Effector memory CD4-positive, alpha-beta T cell (primary cell): ENCODE results near the gene KRTAP2-4.
"Not testable (repeated sequence)": the region's sequence is repeated elsewhere in the genome, so short reads cannot be mapped to it uniquely, and the experiment has no call there.

Source experiments
- DNase-seq, 3 donors: peaks; one replicate each; pipeline ENCODE4 v3.0.0-alpha.2; 2020
- H3K27ac ChIP-seq: 2 replicates; pipeline ENCODE4 v1.7.0; 2013; ENCODE audit warnings: mild to moderate bottlenecking, low read length, moderate library complexity; ENCODE audit not compliant: insufficient read depth, poor library complexity, severe bottlenecking
- H3K27me3 ChIP-seq: replicated peaks from 2 replicates; pipeline ENCODE4 v1.7.0; 2013; ENCODE audit warnings: mild to moderate bottlenecking, low read length; ENCODE audit not compliant: insufficient read depth, control insufficient read depth, poor library complexity, severe bottlenecking
- H3K36me3 ChIP-seq: 2 replicates; pipeline ENCODE4 v1.7.0; 2013; ENCODE audit warnings: mild to moderate bottlenecking, low read length, moderate library complexity; ENCODE audit not compliant: control insufficient read depth, insufficient read depth
- H3K4me1 ChIP-seq: 2 replicates; pipeline ENCODE4 v1.7.0; 2013; ENCODE audit warnings: low read length, mild to moderate bottlenecking; ENCODE audit not compliant: control insufficient read depth, insufficient read depth, poor library complexity, severe bottlenecking
- H3K4me3 ChIP-seq: 2 replicates; pipeline ENCODE4 v1.7.0; 2013; ENCODE audit warnings: low read length, low read depth, mild to moderate bottlenecking; ENCODE audit not compliant: insufficient read depth, poor library complexity, severe bottlenecking
- H3K9me3 ChIP-seq: 2 replicates; pipeline ENCODE4 v1.7.0; 2013; ENCODE audit warnings: mild to moderate bottlenecking, low read length, moderate library complexity; ENCODE audit not compliant: control insufficient read depth

Gene KRTAP2-4

GRCh38 chr17:41058741-41059140, 6.9 kb downstream of the KRTAP2-4 start:
- Histone ChIP-seq H3K36me3 (no peaks in the 10 kb centered on the region), H3K4me1 (no peaks in the 10 kb centered on the region), H3K27me3 (peaks cover 2% of the 10 kb centered on the region), H3K27ac (no peak overlapping the region), H3K9me3 (no peaks in the 10 kb centered on the region), H3K4me3 (no peak overlapping the region)
- no peak for DNase-seq

- Histone ChIP-seq H3K4me3 (no peak overlapping the region), H3K27me3 (peaks cover 2% of the 10 kb centered on the region), H3K27ac (no peak overlapping the region), H3K4me1 (no peaks in the 10 kb centered on the region), H3K9me3 (no peaks in the 10 kb centered on the region), H3K36me3 (no peaks in the 10 kb centered on the region)
- DNase-seq = no peak
Observed at GRCh38 chr17:41057547-41057946, 8.1 kb downstream of the KRTAP2-4 start.

- not testable (repeated sequence) for H3K4me3 ChIP-seq
Observed at GRCh38 chr17:41055130-41055529, 10.5 kb downstream of the KRTAP2-4 start, which contains the start of gene KRTAP2-2. Gene KRTAP2-2, minus strand, starts transcription at chr17:41055230. Its CDS starts 19 bp downstream, at chr17:41055211.

GRCh38 chr17:41054556-41054955, 11.1 kb downstream of the KRTAP2-4 start:
- H3K4me1 ChIP-seq, H3K27me3 ChIP-seq, H3K9me3 ChIP-seq, H3K4me3 ChIP-seq, H3K27ac ChIP-seq, DNase-seq, H3K36me3 ChIP-seq: not testable (repeated sequence)

More at GRCh38 chr17:41055130-41055529, 10.5 kb downstream of the KRTAP2-4 start, which contains the start of gene KRTAP2-2:
- H3K36me3 ChIP-seq, DNase-seq, H3K9me3 ChIP-seq, H3K4me1 ChIP-seq, H3K27ac ChIP-seq, H3K27me3 ChIP-seq: not testable (repeated sequence)

- H3K4me3 ChIP-seq = no peak overlapping the region
- no peaks in the 10 kb centered on the region for H3K4me1 ChIP-seq
- no peaks in the 10 kb centered on the region for H3K27me3 ChIP-seq
- no peak overlapping the region for H3K27ac ChIP-seq
- no peaks in the 10 kb centered on the region for H3K9me3 ChIP-seq
- DNase-seq = no peak
- no peaks in the 10 kb centered on the region for H3K36me3 ChIP-seq
Observed at GRCh38 chr17:41054025-41054424, 11.7 kb downstream of the KRTAP2-4 start.

GRCh38 chr17:41052566-41052965, 13.1 kb downstream of the KRTAP2-4 start:
- Histone ChIP-seq H3K9me3 (no peaks in the 10 kb centered on the region), H3K4me3 (no peak overlapping the region), H3K27ac (no peak overlapping the region)

GRCh38 chr17:41049110-41049509, 16.6 kb downstream of the KRTAP2-4 start:
- Histone ChIP-seq H3K36me3 (no peaks in the 10 kb centered on the region), H3K4me1 (no peaks in the 10 kb centered on the region), H3K27me3 (no peaks in the 10 kb centered on the region), H3K9me3 (no peaks in the 10 kb centered on the region), H3K27ac (no peak overlapping the region), H3K4me3 (no peak overlapping the region)
- no peak for DNase-seq

More at GRCh38 chr17:41052566-41052965, 13.1 kb downstream of the KRTAP2-4 start:
- Histone ChIP-seq H3K27me3 (no peaks in the 10 kb centered on the region), H3K36me3 (no peaks in the 10 kb centered on the region), H3K4me1 (no peaks in the 10 kb centered on the region)
- no peak for DNase-seq

- H3K27ac ChIP-seq = no peak overlapping the region
- no peaks in the 10 kb centered on the region for H3K36me3 ChIP-seq
- no peaks in the 10 kb centered on the region for H3K27me3 ChIP-seq
- no peak overlapping the region for H3K4me3 ChIP-seq
- H3K4me1 ChIP-seq = no peaks in the 10 kb centered on the region
- no peak for DNase-seq
- H3K9me3 ChIP-seq = no peaks in the 10 kb centered on the region
Observed at GRCh38 chr17:41048441-41048840, 17.2 kb downstream of the KRTAP2-4 start.

GRCh38 chr17:41046735-41047465, 18.8 kb downstream of the KRTAP2-4 start, which contains the start of gene KRTAP2-1:
Gene KRTAP2-1, minus strand, starts transcription at chr17:41047316. Its CDS starts 49 bp downstream, at chr17:41047267.
- H3K4me1 ChIP-seq, DNase-seq, H3K27me3 ChIP-seq, H3K27ac ChIP-seq, H3K9me3 ChIP-seq, H3K36me3 ChIP-seq, H3K4me3 ChIP-seq: not testable (repeated sequence)

- DNase-seq = no peak
- H3K4me1 ChIP-seq = no peaks in the 10 kb centered on the region
Observed at GRCh38 chr17:41042953-41043352, 22.7 kb downstream of the KRTAP2-4 start.

More at GRCh38 chr17:41042953-41043352, 22.7 kb downstream of the KRTAP2-4 start:
- Histone ChIP-seq H3K9me3 (no peaks in the 10 kb centered on the region), H3K4me3 (no peak overlapping the region), H3K36me3 (no peaks in the 10 kb centered on the region), H3K27ac (no peak overlapping the region), H3K27me3 (no peaks in the 10 kb centered on the region)
